GM19193 (cell line): ENCODE data around the gene STIMATE.

Source experiments
- POLR2A ChIP-seq: IDR thresholded peaks from 4 replicates; pipeline ENCODE4 v1.6.1; 2011; ENCODE audit not compliant: insufficient read depth, insufficient read length; ENCODE audit errors: extremely low read depth

The STIMATE gene

DNA sequence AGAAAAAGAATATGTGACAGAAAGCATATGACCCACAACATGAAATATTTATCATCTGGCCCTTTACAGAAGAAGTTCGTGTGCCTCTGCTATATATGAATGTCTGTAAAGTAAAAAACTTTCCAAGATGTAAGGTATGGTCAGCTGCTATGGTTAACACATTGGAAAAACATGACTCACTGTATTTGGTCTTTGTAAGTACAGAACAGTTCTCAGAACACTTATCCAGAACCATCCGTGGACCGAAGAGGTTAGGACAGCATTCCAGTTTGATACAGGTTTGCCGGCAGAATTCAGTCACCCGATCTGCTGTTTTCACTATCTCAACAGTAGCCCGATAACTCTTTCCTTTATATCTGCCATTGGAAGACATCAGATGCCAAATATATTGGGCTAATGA lies 13.5 kb upstream of the STIMATE start:
- no peak for TF ChIP-seq POLR2A

GRCh38 chr3:52907497-52907896 lies 10.1 kb upstream of the STIMATE start:
- TF ChIP-seq POLR2A = no peak

DNA sequence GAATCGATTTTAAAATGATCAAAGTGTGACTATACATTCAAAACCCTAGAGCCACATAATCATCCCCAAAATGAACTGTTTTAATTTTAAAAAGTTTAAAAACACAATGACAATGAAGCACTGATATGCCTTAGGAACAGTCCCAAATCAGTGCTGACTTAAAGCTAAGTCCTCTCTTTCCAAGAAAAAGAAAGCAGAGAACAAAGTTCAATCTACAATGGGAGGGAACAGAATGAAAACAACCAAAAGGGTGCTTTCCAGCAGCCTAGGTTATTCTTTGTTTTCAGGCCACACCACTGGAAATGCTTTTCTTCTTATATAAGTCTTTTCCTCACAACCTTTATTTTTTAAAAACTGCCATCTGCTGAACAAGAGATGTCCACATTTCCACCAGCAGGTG lies 7.2 kb upstream of the STIMATE start:
- no peak for TF ChIP-seq POLR2A

DNA sequence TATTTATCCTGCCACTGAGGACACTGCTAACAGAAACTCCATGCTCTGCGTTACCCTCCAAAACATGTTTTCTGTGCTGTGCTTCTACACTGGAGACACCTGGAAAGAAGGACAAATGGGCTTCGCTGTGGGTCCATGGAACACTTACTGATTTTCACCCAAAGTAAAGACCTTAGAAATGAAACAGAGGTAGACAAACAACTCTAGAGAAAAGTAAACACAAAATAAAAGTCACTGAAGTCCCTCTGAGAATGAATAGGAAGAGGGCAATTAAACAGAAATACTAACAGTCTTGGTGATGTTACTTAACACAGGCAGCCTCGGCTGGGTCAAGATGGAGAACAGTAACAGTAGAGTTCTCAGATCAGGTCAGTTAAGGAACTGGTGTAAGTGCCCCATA lies 6.7 kb upstream of the STIMATE start:
- TF ChIP-seq POLR2A = no peak

- TF ChIP-seq POLR2A = no peak
These were observed 735 bp downstream of the STIMATE start for GRCh38 chr3:52896613-52897012.

- no peak for TF ChIP-seq POLR2A
These were observed 1.2 kb downstream of the STIMATE start for GRCh38 chr3:52896151-52896550.

DNA sequence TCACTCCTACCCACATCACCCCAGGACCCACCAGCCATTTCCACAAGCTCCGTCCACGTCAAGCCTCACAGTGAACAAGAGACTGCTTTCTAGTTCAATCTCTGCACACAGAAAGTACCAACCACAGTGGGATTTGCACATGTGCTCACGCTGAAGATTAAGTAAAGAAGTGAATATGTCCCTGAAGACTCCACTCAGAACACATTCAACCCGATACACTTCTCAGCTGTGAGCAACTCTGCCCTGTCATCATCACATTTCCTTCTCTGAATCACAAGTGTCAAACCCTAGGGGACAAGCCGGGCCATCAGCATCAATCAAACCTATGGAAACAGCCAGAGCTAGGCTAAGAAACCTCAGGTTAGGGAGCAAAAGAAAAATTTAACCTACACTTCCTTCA lies 1.9 kb downstream of the STIMATE start:
- TF ChIP-seq POLR2A = no peak

DNA sequence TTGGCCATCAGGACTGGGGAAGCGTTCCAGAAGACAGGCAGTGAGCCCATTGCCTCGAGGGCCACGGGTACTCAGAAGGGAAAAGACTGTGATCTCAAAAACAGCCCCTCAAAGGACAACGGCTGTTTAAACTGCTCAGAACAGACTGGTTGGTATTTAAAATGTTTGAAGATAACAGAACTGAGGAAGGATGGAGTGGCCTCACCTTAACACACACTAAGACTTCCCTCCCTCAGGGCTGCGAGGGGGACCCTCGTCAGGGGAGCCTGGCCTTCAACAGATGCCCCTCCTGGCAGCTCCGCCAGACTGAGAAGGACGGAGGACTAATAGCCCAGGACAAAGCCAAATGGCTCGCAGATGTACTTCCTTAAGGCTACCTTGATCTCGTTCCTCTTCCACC lies 2.6 kb downstream of the STIMATE start:
- TF ChIP-seq POLR2A = no peak

DNA sequence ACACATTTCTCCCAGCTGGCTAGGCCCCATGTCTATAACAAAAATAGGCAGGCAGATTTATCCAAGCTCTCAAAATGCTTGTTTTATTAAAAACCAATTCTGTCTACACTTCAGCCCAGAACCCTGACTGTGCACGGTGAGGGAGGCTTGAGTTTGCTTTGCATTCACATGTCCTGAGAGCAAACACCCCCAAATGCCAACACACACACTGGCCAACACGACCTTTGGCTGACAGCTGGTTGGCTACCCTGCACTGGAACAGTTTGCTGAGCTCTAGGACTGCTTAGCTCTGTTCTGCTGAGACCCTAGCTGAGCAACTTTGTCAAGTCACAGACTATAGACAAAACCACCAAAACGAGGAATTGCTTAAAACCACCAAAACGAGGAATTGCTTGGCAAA lies 3.6 kb downstream of the STIMATE start:
- TF ChIP-seq POLR2A = no peak

GRCh38 chr3:52892625-52893311 lies 4.6 kb downstream of the STIMATE start:
- no peak for TF ChIP-seq POLR2A

GRCh38 chr3:52892290-52892624 lies 5.1 kb downstream of the STIMATE start:
- TF ChIP-seq POLR2A = no peak

- no peak for TF ChIP-seq POLR2A
These were observed 5.7 kb downstream of the STIMATE start for GRCh38 chr3:52891615-52892081.

GRCh38 chr3:52891164-52891563 lies 6.2 kb downstream of the STIMATE start:
- TF ChIP-seq POLR2A = no peak

- no peak for TF ChIP-seq POLR2A
These were observed 6.6 kb downstream of the STIMATE start for GRCh38 chr3:52890735-52891134.

DNA sequence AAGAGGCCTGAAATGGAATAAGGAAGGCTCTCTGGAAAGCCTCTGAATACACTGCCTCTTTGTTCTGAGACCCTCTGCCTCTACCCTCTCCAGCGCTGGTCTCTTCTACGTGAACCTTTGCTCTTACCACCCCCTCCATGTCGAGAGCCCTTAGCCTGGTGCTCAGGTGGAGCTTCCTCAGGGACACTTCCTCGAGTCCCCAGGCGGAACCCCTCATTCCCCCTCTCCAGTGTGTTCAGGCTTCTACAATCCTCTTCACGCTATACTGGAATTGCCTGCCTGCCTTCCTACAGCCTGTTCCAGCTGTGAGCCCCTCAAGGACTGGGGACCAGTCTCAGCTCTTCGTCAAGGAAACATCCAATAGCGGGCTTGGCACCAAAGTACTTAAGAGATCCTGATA lies 7.4 kb downstream of the STIMATE start:
- no peak for TF ChIP-seq POLR2A

DNA sequence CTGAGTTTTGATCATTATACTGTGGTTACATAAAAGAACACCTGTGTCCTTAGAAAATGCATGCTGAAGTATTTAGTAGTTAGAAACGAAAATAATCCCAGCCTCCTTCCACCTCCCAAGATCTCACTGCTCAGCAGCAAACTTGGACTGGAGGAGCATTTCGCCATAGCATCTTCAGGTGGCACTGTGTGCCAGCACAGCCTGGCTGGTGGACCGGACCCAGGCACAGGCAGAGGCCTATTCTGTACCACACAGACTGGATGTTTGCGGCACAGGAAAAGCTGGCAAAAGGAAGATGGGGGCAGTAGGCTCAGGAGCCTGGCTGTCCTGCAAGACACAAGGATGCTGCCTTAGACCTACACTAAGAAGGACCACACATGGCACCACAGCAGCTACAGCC lies 10.2 kb downstream of the STIMATE start:
- TF ChIP-seq POLR2A = no peak

DNA sequence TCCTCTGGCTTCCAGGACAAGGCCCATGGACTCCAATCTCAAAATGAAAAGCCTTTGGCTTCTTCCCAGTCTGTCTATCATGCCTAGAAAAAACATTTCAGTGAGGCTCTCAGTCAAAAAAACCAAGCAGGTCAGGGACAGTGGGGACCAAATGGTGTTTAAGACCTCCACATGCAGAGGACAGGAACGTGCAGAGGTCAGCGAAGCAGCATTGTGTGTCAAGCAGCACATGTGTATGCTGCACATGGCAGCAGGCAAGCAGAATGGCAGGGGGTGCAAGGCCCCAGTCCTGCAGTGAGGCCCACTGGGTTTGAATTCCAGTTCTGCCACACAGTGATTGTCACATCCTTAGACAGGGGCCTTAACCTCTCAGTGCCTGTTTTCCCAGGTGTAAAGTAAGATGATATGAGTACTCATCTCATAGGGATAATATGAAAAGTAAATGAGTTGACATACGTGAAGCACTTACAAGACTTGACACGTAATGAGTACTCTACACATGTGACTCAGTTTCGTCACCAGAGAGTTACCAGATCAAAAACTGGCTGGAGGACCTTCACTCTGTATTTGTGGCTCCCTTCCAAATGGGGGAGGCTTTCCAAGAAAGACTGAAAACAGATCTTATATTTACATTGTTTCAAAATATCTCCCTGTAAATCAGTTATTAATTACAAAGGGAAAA lies 11.2 kb downstream of the STIMATE start:
- no peak for TF ChIP-seq POLR2A

DNA sequence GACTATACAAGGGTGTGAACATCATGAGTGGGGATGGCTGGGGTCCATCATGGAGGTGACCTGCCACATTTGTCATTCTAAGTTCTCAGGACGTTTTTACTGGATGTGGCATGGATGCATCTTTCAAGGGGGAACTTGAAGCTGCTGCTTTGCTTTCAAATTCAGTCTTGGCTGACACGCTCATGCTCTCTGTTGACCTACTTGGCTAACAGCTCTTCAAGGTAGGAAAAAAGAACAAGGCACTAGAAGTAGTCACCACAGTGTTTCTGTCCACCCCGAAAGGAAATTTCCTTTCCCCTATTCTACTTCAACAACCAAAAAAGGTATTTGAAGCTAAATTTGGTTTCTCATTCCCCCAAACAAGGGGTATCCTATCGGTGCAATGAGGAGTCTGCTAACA lies 15.0 kb downstream of the STIMATE start:
- TF ChIP-seq POLR2A = no peak

- TF ChIP-seq POLR2A = no peak
These were observed 15.5 kb downstream of the STIMATE start for GRCh38 chr3:52881871-52882270.
